NOMO-1 treated with dmso at 0.1 percent for 144 hours (cell line): ENCODE results near the gene FGF9.

Experiments used
- DNase-seq: peaks from one replicate; lab custom pipeline; 2025; ENCODE audit not compliant: unreplicated experiment; lab: John Stamatoyannopoulos, UW

FGF9 gene

GRCh38 chr13:21670883-21671619 lies at the start of gene FGF9:
FGF9 (plus strand) TSS chr13:21671073; CDS start chr13:21671913, 840 bp downstream.
- DNase-seq: peak; percentile 80

- no peak for DNase-seq
Observed at GRCh38 chr13:21625366-21625765, 45.5 kb upstream of the FGF9 start.

- DNase-seq: no peak
Observed at GRCh38 chr13:21632196-21632595, 38.7 kb upstream of the FGF9 start.

- no peak for DNase-seq
Observed at GRCh38 chr13:21636656-21637055, 34.2 kb upstream of the FGF9 start.

GRCh38 chr13:21637296-21637695 lies 33.6 kb upstream of the FGF9 start:
- DNase-seq: peak; percentile 76

GRCh38 chr13:21638319-21639282 lies 32.3 kb upstream of the FGF9 start:
- no peak for DNase-seq

GRCh38 chr13:21639561-21639960 lies 31.3 kb upstream of the FGF9 start:
- DNase-seq: no peak

GRCh38 chr13:21641629-21642028 lies 29.2 kb upstream of the FGF9 start:
- DNase-seq: no peak

GRCh38 chr13:21657538-21657937 lies 13.3 kb upstream of the FGF9 start:
- no peak for DNase-seq

GRCh38 chr13:21659087-21659486 lies 11.8 kb upstream of the FGF9 start:
- DNase-seq: no peak

GRCh38 chr13:21661097-21661909 lies 9.6 kb upstream of the FGF9 start:
- DNase-seq: no peak

- no peak for DNase-seq
Observed at GRCh38 chr13:21663197-21663596, 7.7 kb upstream of the FGF9 start.

GRCh38 chr13:21668732-21669275 lies 2.1 kb upstream of the FGF9 start:
- DNase-seq: no peak

GRCh38 chr13:21670006-21670882 lies 629 bp upstream of the FGF9 start:
- DNase-seq: no peak

GRCh38 chr13:21671620-21672286 lies 880 bp downstream of the FGF9 start:
- DNase-seq: no peak

- DNase-seq: no peak
Observed at GRCh38 chr13:21672287-21672680, 1.4 kb downstream of the FGF9 start.

GRCh38 chr13:21672796-21673538 lies 2.1 kb downstream of the FGF9 start:
- DNase-seq: no peak

GRCh38 chr13:21673539-21673788 lies 2.6 kb downstream of the FGF9 start:
- no peak for DNase-seq
